ENCODE measurements around the gene ELMO1. TPM values are rescaled to one million over a fixed set of nuclear protein-coding genes. Genes with fewer than 3 reads are reported as not detected.

Gene ELMO1
- total RNA-seq, 1 donor from 2014 or later, result 60.1 TPM

GRCh38 chr7:37467002-37467401, 18.3 kb upstream of the ELMO1 start:
- no peaks in the 10 kb centered on the region for H3K27me3 ChIP-seq (ENCODE audit: low read depth)
- DNase-seq (no peak), ATAC-seq (no peak)
- no peak for TF ChIP-seq CTCF (IDR thresholded peaks at IDR 0.05)
- H3K27ac ChIP-seq, result no peak overlapping the region
- no peaks in the 10 kb centered on the region for H3K9me3 ChIP-seq
- H3K4me3 ChIP-seq, result no peak overlapping the region
- H3K4me1 ChIP-seq, result no peaks in the 10 kb centered on the region
- intact Hi-C loops (cut with DNase I), result no loop called here
- no peaks in the 10 kb centered on the region for H3K36me3 ChIP-seq

DNA sequence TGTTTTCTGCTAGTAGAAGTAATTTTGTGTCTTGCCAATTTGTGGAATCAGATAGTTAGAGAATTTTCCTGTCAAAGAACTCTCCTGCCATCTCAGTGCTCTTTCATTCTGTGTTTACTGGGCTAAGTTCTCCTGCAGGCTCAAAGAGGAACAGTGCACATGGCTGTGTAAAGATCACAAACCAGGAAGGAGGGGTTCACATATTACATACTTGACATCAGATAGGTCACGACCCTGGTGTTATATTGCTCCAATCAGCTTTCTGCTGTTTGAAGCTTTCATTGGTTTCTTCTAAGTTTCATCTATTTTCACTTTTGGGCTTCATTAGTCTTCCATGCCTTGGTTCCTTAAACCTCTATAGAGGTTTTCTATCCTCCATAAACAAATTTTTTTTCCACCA, 13.5 kb upstream of the ELMO1 start:
- ATAC-seq (peak in 1 of 2 donors; percentile 65), DNase-seq (no peak)
- intact Hi-C loops (cut with DNase I), result no loop called here
- no peak overlapping the region for H3K4me3 ChIP-seq
- H3K27ac ChIP-seq, result no peak overlapping the region
- H3K36me3 ChIP-seq, result no peaks in the 10 kb centered on the region
- no peak for TF ChIP-seq CTCF (IDR thresholded peaks at IDR 0.05)
- no peaks in the 10 kb centered on the region for H3K9me3 ChIP-seq
- H3K4me1 ChIP-seq, result no peaks in the 10 kb centered on the region
- no peaks in the 10 kb centered on the region for H3K27me3 ChIP-seq (ENCODE audit: low read depth)

DNA sequence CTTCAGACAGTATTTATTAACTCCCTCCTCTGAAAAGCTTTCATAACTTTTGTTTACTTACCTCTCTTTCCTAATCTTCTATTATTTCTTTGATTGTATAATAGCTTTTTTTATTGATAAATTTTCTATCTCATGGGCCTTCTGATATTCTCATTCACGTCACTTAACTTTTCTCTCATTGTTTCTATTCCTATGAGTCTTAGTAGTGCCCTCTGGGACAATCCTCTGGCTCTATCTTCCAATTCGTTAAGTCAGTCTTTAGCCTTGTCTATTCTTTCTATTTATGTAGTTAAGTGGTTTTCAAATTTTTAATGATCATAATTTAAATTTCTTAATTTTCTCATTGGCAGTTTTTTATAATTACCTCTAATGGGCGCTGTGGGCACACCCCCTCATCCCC, 6.4 kb upstream of the ELMO1 start:
- Histone ChIP-seq H3K4me1 (no peaks in the 10 kb centered on the region), H3K9me3 (no peaks in the 10 kb centered on the region), H3K27me3 (ENCODE audit: low read depth) (no peaks in the 10 kb centered on the region), H3K4me3 (no peak overlapping the region), H3K27ac (no peak overlapping the region), H3K36me3 (no peaks in the 10 kb centered on the region)
- DNase-seq (no peak), ATAC-seq (no peak)
- intact Hi-C loops (cut with DNase I), result no loop called here
- no peak for TF ChIP-seq CTCF (IDR thresholded peaks at IDR 0.05)

GRCh38 chr7:37452346-37452745, 3.7 kb upstream of the ELMO1 start:
- DNase-seq (no peak), ATAC-seq (no peak)
- no peak overlapping the region for H3K27ac ChIP-seq
- H3K27me3 ChIP-seq (ENCODE audit: low read depth), result no peaks in the 10 kb centered on the region
- TF ChIP-seq CTCF (IDR thresholded peaks at IDR 0.05), result no peak
- H3K4me3 ChIP-seq, result no peak overlapping the region
- no peaks in the 10 kb centered on the region for H3K36me3 ChIP-seq
- peaks cover 10% of the 10 kb centered on the region for H3K4me1 ChIP-seq
- intact Hi-C loops (cut with DNase I), result no loop called here
- H3K9me3 ChIP-seq, result no peaks in the 10 kb centered on the region

GRCh38 chr7:37450035-37450434, 1.4 kb upstream of the ELMO1 start:
- no peak for TF ChIP-seq CTCF (IDR thresholded peaks at IDR 0.05)
- Histone ChIP-seq H3K4me3 (no peak overlapping the region), H3K27ac (no peak overlapping the region), H3K36me3 (no peaks in the 10 kb centered on the region), H3K4me1 (peaks cover 31% of the 10 kb centered on the region), H3K9me3 (no peaks in the 10 kb centered on the region), H3K27me3 (ENCODE audit: low read depth) (no peaks in the 10 kb centered on the region)
- ATAC-seq (no peak), DNase-seq (no peak)
- intact Hi-C loops (cut with DNase I), result no loop called here

DNA sequence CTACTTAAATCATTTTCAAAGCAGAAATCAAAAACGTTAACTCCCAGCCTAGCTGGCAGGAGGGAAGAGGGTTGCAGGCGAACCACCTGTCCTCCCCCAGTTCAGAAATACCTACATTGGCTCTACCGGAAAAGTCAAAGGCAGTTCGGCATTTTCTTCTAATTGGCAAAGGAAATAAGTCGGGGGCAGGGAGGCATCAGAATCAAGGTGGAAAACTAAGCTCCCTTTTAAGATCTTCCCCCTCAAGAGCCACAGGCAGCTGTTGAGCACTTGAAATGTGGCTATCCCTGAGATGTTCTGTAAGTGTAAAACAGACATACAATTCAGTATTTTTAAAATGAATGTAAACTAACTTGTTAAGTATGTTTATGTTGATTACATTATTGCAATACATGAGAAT, 957 bp upstream of the ELMO1 start:
- no peaks in the 10 kb centered on the region for H3K27me3 ChIP-seq (ENCODE audit: low read depth)
- no peaks in the 10 kb centered on the region for H3K36me3 ChIP-seq
- H3K4me3 ChIP-seq, result peak overlapping the region; percentile 79
- intact Hi-C loops (cut with DNase I), result no loop called here
- H3K27ac ChIP-seq, result peak overlapping the region; percentile 97
- ATAC-seq, result no peak
- TF ChIP-seq CTCF (IDR thresholded peaks at IDR 0.05), result no peak
- peaks cover 31% of the 10 kb centered on the region for H3K4me1 ChIP-seq
- no peaks in the 10 kb centered on the region for H3K9me3 ChIP-seq
- no peak for DNase-seq

Data from lower lobe of right lung (tissue), 2 donors.